DND-41 (cell line): ENCODE data around the gene DOHH.

Source experiments
- CTCF ChIP-seq: IDR thresholded peaks from 2 replicates; pipeline ENCODE4 v1.5.1; 2012; ENCODE audit warnings: borderline replicate concordance, low read length, moderate library complexity, mild to moderate bottlenecking; ENCODE audit not compliant: poor library complexity, severe bottlenecking; ENCODE audit errors: extremely low read depth
- EZH2 ChIP-seq: IDR thresholded peaks from 3 replicates; pipeline ENCODE4 v1.6.1; 2012; ENCODE audit warnings: borderline replicate concordance, low read depth, mild to moderate bottlenecking, moderate library complexity, low read length, inconsistent platforms; ENCODE audit not compliant: severe bottlenecking

- TF ChIP-seq CTCF: no peak
- TF ChIP-seq EZH2: no peak
These were observed 41.2 kb downstream of the DOHH start for GRCh38 chr19:3459089-3459881.
